GM20000 (cell line): Measurements from ENCODE around the gene CTNNAL1.

ENCODE experiments used
- DNase-seq: peaks from one replicate; pipeline ENCODE4 v3.0.0; 2012; ENCODE audit warnings: low spot score
- CTCF ChIP-seq: IDR thresholded peaks from 2 replicates; pipeline ENCODE4 v1.5.1; 2012; ENCODE audit warnings: mild to moderate bottlenecking, control low read depth; ENCODE audit errors: extremely low read depth, missing control alignments

The CTNNAL1 gene

DNA sequence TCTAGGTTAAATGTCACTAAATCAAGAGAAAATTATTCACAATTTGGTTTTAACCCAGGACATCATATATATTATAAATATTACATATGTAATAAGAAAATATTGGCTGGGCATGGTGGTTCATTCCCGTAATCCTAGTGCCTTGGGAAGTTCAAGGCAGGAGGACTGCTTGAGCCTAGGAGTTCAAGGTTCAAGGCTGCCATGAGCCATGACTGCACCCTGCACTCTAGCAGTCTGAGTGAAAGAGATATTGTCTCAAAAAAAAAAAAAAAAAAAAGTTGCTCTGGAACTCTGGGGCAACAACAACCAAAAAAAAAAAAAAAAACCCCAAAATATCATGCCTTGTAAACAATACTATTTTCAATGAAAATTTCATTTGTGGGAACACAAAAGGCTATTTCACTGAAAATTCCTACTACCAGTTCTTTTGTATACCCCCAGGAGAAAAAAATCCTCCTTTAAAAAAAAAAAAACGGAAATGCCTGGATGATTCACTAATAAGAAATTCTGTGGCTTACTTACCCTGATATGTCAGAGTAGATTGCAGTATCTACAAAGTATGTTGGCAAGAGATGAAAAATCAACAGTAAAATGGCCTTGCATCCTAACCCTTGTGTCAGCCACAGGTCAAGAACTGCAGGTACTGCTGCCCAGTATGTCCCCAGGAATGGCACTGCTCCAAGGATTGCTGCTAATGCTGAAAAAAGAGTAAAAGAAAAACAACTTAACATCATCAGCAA is 22.6 kb upstream of the CTNNAL1 start:
- no peak for DNase-seq

GRCh38 chr9:109033941-109034700 is 20.8 kb upstream of the CTNNAL1 start:
- no peak for TF ChIP-seq CTCF
- no peak for DNase-seq

More for the DNA sequence above, 22.6 kb upstream of the CTNNAL1 start:
- no peak for TF ChIP-seq CTCF

DNA sequence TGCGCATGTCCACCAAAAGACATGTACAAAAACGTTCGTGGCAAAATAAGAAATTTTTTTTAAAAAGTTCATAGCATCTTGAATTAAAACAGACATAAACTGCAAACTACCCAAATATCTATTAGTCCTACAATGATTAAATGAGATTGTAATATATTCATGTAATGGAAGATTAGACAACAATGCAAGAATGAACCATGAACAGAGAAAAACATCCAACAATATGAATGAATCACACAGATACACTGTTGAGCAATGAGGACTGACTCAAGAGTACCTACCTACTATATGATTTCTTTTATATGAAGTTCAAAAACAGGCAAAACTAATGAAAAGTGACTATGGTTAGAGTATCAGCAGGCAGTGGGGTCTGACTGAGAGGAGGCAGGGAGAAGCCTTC is 17.9 kb upstream of the CTNNAL1 start:
- no peak for TF ChIP-seq CTCF
- DNase-seq = no peak

GRCh38 chr9:109030426-109030825 is 17.1 kb upstream of the CTNNAL1 start:
- DNase-seq = no peak
- TF ChIP-seq CTCF = no peak

GRCh38 chr9:109028457-109028856 is 15.2 kb upstream of the CTNNAL1 start:
- TF ChIP-seq CTCF = no peak
- no peak for DNase-seq

DNA sequence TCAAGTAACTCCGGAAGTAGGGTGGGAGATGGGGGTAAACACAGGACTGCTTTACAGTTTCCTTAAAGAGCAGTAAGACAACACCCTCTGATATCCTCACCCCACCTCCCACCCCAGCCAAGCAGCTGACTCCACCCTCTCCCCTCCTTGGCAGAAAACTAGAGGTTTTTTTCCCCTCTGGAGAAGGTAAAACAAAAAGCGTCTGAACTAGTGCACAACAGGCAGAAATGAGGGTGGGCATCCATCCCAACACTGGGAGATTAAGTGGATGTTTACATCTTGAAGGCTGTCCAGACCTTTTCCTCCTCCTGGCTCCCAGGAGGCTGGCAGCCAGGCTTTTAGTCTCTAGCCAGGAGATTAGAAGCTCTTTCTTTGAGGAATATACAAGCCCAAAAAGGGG is 13.9 kb upstream of the CTNNAL1 start:
- DNase-seq = no peak
- no peak for TF ChIP-seq CTCF

DNA sequence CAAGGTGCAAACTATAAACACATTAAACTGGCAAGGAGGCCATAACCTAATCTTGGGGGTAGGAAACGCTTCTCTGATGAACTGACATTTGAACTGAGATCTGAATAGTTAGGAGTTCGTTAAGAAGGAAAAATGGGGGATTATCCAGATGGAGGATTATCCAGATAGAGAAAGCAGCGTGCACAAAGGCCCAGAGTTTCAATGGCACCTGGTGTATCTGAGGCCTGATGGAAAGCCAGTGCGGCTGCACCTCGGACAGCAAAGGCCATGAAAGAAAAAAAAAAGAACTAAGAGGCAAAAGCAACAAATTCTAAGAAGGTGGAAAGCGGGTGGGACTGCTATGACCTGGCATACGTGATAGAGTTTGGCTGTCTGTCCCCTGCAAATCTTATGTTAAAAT is 13.0 kb upstream of the CTNNAL1 start:
- TF ChIP-seq CTCF = no peak
- DNase-seq = no peak
